NT2/D1 (cell line): ENCODE results near the gene CENPQ.

Source experiments
- YY1 ChIP-seq: IDR thresholded peaks from 2 replicates; pipeline ENCODE4 v1.6.1; 2011; ENCODE audit not compliant: insufficient read length, insufficient read depth
- ZNF274 ChIP-seq: IDR thresholded peaks from 2 replicates; pipeline ENCODE4 v1.6.1; 2011; ENCODE audit warnings: mild to moderate bottlenecking, low read depth, low read length

GRCh38 chr6:49499623-49500022 lies 36.5 kb downstream of the CENPQ start, which contains the start of gene GLYATL3:
- TF ChIP-seq YY1 (no peak), ZNF274 (no peak)
